HCT116 (cell line): ENCODE results near the gene B4GALNT4. TPM values are rescaled to one million over a fixed set of nuclear protein-coding genes. Genes with fewer than 3 reads are reported as not detected.

Source experiments
- ATAC-seq: fragments of 200-7000 bp; cut with Tn5 transposase; 2 replicates; pipeline ENCODE4 v1.9.1; 2020; ENCODE audit warnings: mild to moderate bottlenecking, moderate library complexity
- BruUV-seq: library from RNA; stranded (reverse); fragments of 400-500 nt; replicated peaks from 2 replicates; lab custom pipeline; 2021; lab: Mats Ljungman, UMichigan
- CTCF ChIA-PET: fragments of 300-600 bp; sonication (Branson Sonifier 250); formaldehyde crosslinking; loops from one replicate; lab custom pipeline; 2021; ENCODE audit warnings: antibody characterized with exemption; lab: Charles Lee
- POLR2A ChIA-PET: fragments of 300-600, 350-600 bp; sonication (Branson Sonifier 250); formaldehyde crosslinking; loops from one replicate; lab custom pipeline; 2021; ENCODE audit warnings: antibody characterized with exemption; lab: Charles Lee
- RAD21 ChIA-PET, 2 experiments: fragments of 300-600 bp; sonication (Branson Sonifier 250); formaldehyde crosslinking; loops; one replicate each; lab custom pipeline; 2023; ENCODE audit warnings: low total read pairs in 2 of 2; ENCODE audit not compliant: uncharacterized antibody in 2 of 2, unreplicated experiment in 2 of 2, low non-redundant PET in 1 of 2; lab: Charles Lee
- DNase-seq: peaks from one replicate; pipeline ENCODE4 v3.0.0-alpha.2; 2010; ENCODE audit warnings: low read depth, low spot score
- H2AFZ ChIP-seq: fragments of 200-600 bp; shearing (Covaris generic), sonication (generic); 2 replicates; pipeline ENCODE4 v1.6.1; 2017; ENCODE audit warnings: low read depth, mixed run types, mixed read lengths, antibody characterized with exemption, low read length; ENCODE audit not compliant: poor library complexity, severe bottlenecking
- H3K27ac ChIP-seq: 2 replicates; pipeline ENCODE4 v1.5.1; 2012; ENCODE audit warnings: low read depth, low read length
- H3K27me3 ChIP-seq: fragments of 200-600 bp; sonication (generic); 2 replicates; pipeline ENCODE4 v1.6.1; 2016; ENCODE audit warnings: mixed run types, low read length, mixed read lengths; ENCODE audit not compliant: insufficient read depth
- H3K36me3 ChIP-seq, 2 experiments: fragments of 200-500 bp in 1 of 2; fragments of 200-600 bp in 1 of 2; sonication (Bioruptor generic) in 1 of 2; sonication (generic) in 1 of 2; 2 replicates each; pipeline versions ENCODE4 v1.5.1 to v1.6.1; 2014 to 2016; ENCODE audit warnings: low read length in 2 of 2, inconsistent platforms in 1 of 2, mixed read lengths in 1 of 2, mixed run types in 1 of 2; ENCODE audit not compliant: insufficient read depth in 2 of 2, control insufficient read depth in 1 of 2
- H3K4me1 ChIP-seq, 2 experiments: fragments of 200-600 bp in 1 of 2; sonication (generic) in 1 of 2; 2 replicates each; pipeline versions ENCODE4 v1.5.1 to v1.6.1; 2012 to 2017; ENCODE audit warnings: low read length in 2 of 2, inconsistent platforms in 1 of 2, mild to moderate bottlenecking in 1 of 2, mixed read lengths in 1 of 2, mixed run types in 1 of 2, moderate library complexity in 1 of 2; ENCODE audit not compliant: insufficient read depth in 2 of 2, control insufficient read depth in 1 of 2
- H3K4me2 ChIP-seq: fragments of 200-600 bp; sonication (generic); 2 replicates; pipeline ENCODE4 v1.6.1; 2017; ENCODE audit warnings: mixed run types, low read length, mixed read lengths
- H3K4me3 ChIP-seq, 2 experiments: fragments of 200-600 bp in 1 of 2; sonication (generic) in 1 of 2; replicated peaks in 1 of 2; 2 replicates each; pipeline ENCODE4 v1.5.1; 2011 to 2016; ENCODE audit warnings: low read length in 2 of 2, control low read depth in 1 of 2, low read depth in 1 of 2, mild to moderate bottlenecking in 1 of 2, mixed read lengths in 1 of 2, mixed run types in 1 of 2
- H3K79me2 ChIP-seq: fragments of 200-600 bp; sonication (generic); 2 replicates; pipeline ENCODE4 v1.6.1; 2017; ENCODE audit warnings: mild to moderate bottlenecking, mixed run types, low read length, moderate library complexity, mixed read lengths; ENCODE audit not compliant: insufficient read depth
- H3K9ac ChIP-seq: fragments of 200-600 bp; sonication (generic); 2 replicates; pipeline ENCODE4 v1.6.1; 2016; ENCODE audit warnings: low read length, mixed read lengths
- H3K9me2 ChIP-seq: fragments of 200-600 bp; sonication (generic), shearing (Covaris generic); 2 replicates; pipeline ENCODE4 v1.6.1; 2017; ENCODE audit warnings: mixed run types, mild to moderate bottlenecking, moderate library complexity; ENCODE audit not compliant: insufficient read depth
- H3K9me3 ChIP-seq, 2 experiments: fragments of 200-500 bp in 1 of 2; fragments of 200-600 bp in 1 of 2; sonication (Bioruptor generic) in 1 of 2; sonication (generic) in 1 of 2; 2 replicates each; pipeline ENCODE4 v1.6.1; 2014 to 2017; ENCODE audit warnings: low read length in 2 of 2, mixed read lengths in 2 of 2, inconsistent platforms in 1 of 2, low read depth in 1 of 2, mild to moderate bottlenecking in 1 of 2, mixed run types in 1 of 2, moderate library complexity in 1 of 2; ENCODE audit not compliant: control insufficient read depth in 1 of 2, insufficient read depth in 1 of 2
- H4K20me1 ChIP-seq: fragments of 200-600 bp; sonication (generic), shearing (Covaris generic); 2 replicates; pipeline ENCODE4 v1.6.1; 2017; ENCODE audit warnings: mixed run types, mild to moderate bottlenecking, moderate library complexity; ENCODE audit not compliant: insufficient read depth
- CBX3 ChIP-seq: IDR thresholded peaks from 2 replicates; pipeline ENCODE4 v1.6.1; 2012; ENCODE audit warnings: low read depth
- CEBPB ChIP-seq: IDR thresholded peaks from 2 replicates; pipeline ENCODE4 v1.6.1; 2012; ENCODE audit warnings: low read depth
- CTCF ChIP-seq, 3 experiments: fragments of 200-600 bp in 1 of 3; sonication (generic) in 1 of 3; IDR thresholded peaks in 2 of 3; conservative IDR thresholded peaks in 1 of 3; 2 replicates each; pipeline ENCODE4 v1.5.1; 2012 to 2017; ENCODE audit warnings: low read depth in 2 of 3, low read length in 2 of 3, antibody characterized with exemption in 1 of 3, borderline replicate concordance in 1 of 3, control low read depth in 1 of 3, mild to moderate bottlenecking in 1 of 3, mixed read lengths in 1 of 3, mixed run types in 1 of 3, moderate library complexity in 1 of 3; ENCODE audit not compliant: insufficient read depth in 1 of 3
- EZH2phosphoT487 ChIP-seq: fragments of 200-600 bp; IDR thresholded peaks from 2 replicates; pipeline ENCODE4 v1.6.1; 2018; ENCODE audit warnings: antibody characterized with exemption, borderline replicate concordance
- FOSL1 ChIP-seq: IDR thresholded peaks from 2 replicates; pipeline ENCODE4 v1.6.1; 2012; ENCODE audit warnings: low read depth
- RAD21 ChIP-seq: IDR thresholded peaks from 2 replicates; pipeline ENCODE4 v1.6.1; 2012; ENCODE audit warnings: low read depth, mild to moderate bottlenecking
- SIN3A ChIP-seq: IDR thresholded peaks from 2 replicates; pipeline ENCODE4 v1.6.1; 2012; ENCODE audit warnings: low read depth
- SP1 ChIP-seq: IDR thresholded peaks from 2 replicates; pipeline ENCODE4 v1.6.1; 2012; ENCODE audit warnings: low read depth
- SRF ChIP-seq: IDR thresholded peaks from 2 replicates; pipeline ENCODE4 v1.6.1; 2012; ENCODE audit warnings: low read depth
- ZBTB33 ChIP-seq: IDR thresholded peaks from 2 replicates; pipeline ENCODE4 v1.6.1; 2011; ENCODE audit warnings: mild to moderate bottlenecking, low read length, moderate library complexity; ENCODE audit not compliant: insufficient replicate concordance; ENCODE audit errors: extremely low read depth
- ZFX ChIP-seq: fragments of 450-650 bp; IDR thresholded peaks from 2 replicates; pipeline ENCODE4 v1.6.1; 2017
- ZNF274 ChIP-seq: fragments of 200-500 bp; sonication (Bioruptor generic); IDR thresholded peaks from 2 replicates; pipeline ENCODE4 v1.6.1; 2014; ENCODE audit warnings: mild to moderate bottlenecking, low read depth, low read length, inconsistent platforms
- intact Hi-C: fragments of 100-400 bp; cut with micrococcal nuclease; formaldehyde crosslinking; loops from 2 replicates; pipeline ENCODE4 v1.10.0; 2022
- total RNA-seq: library from RNA; stranded (reverse); gene quantifications from one replicate; pipeline ENCODE4 v1.2.1, GENCODE V29; 2021; ENCODE audit not compliant: unreplicated experiment

The B4GALNT4 gene
- total RNA-seq, 1 experiment from 2014 or later, result 54.3 TPM

DNA sequence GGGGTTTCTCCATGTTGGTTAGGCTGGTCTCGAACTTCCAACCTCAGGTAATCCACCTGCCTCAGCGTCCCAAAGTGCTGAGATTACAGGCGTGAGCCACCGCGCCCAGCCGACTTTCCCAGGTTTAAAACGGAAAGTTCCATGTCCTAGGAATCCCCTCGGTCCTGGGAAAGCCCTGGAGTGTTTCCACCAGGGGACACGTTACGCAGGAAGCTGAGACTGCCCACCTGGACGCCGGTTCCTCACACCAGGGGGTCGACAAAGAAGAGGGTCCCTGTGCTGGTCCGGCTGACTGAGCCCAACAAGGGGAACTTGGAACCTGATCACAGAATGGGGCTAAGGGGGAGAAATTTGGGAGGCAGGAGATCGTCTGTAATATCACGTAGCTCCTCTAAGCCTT lies 3.5 kb upstream of the B4GALNT4 start:
- H3K9ac ChIP-seq, result no peak overlapping the region
- no peak overlapping the region for H3K4me3 ChIP-seq
- H3K4me2 ChIP-seq, result no peak overlapping the region
- H3K27me3 ChIP-seq, result no peaks in the 10 kb centered on the region
- H2AFZ ChIP-seq, result no peak overlapping the region
- H3K4me1 ChIP-seq, result peaks cover 0 to 17% of the 10 kb centered on the region in 2 experiments; a peak in 2 of 4 replicates
- no TSS peak for BruUV-seq
- intact Hi-C loops, result no loop called here
- peaks cover 9% of the 10 kb centered on the region; the same call in 1 of the 2 replicates for H3K79me2 ChIP-seq
- H4K20me1 ChIP-seq, result no peaks in the 10 kb centered on the region
- peaks cover 2 to 4% of the 10 kb centered on the region in 2 experiments; a peak in 2 of 4 replicates for H3K9me3 ChIP-seq
- CTCF ChIA-PET, result no interaction called here
- TF ChIP-seq SIN3A, result no peak
- no peak for TF ChIP-seq RAD21
- no peak for TF ChIP-seq ZFX
- TF ChIP-seq ZBTB33, result no peak
- TF ChIP-seq SRF, result no peak
- TF ChIP-seq EZH2phosphoT487, result no peak
- TF ChIP-seq SP1, result no peak
- no peak for TF ChIP-seq CEBPB
- TF ChIP-seq CTCF (IDR thresholded peaks at IDR 0.05 in 2 of 3, conservative IDR thresholded peaks at IDR 0.05 in 1 of 3; ENCODE audit: borderline replicate concordance in 1 of 3, insufficient read depth in 1 of 3, low read depth in 2 of 3, low read length in 2 of 3), result no peak
- TF ChIP-seq CBX3, result no peak
- no peak for TF ChIP-seq FOSL1
- TF ChIP-seq ZNF274, result no peak
- DNase-seq (no peak), ATAC-seq (no peak)
- H3K9me2 ChIP-seq, result no peaks in the 10 kb centered on the region
- POLR2A ChIA-PET, result no interaction called here
- H3K27ac ChIP-seq, result no peak overlapping the region
- H3K36me3 ChIP-seq, result no peaks in the 10 kb centered on the region
- RAD21 ChIA-PET, result no interaction called here
